Testis (tissue), 3 donors: Measurements from ENCODE around the gene LZTS2. TPM values are rescaled to one million over a fixed set of nuclear protein-coding genes. Genes with fewer than 3 reads are reported as not detected.
"Not testable (repeated sequence)": the region's sequence is repeated elsewhere in the genome, so short reads cannot be mapped to it uniquely, and the experiment has no call there.

Experiments
- DNase-seq: peaks from one replicate; pipeline ENCODE4 v3.0.0-alpha.2; 2019
- H3K27ac ChIP-seq, 2 donors: fragments of 200-600 bp; sonication (generic); one replicate each; pipeline ENCODE4 v1.5.1; 2019
- H3K27me3 ChIP-seq: fragments of 200-600 bp; sonication (generic); one replicate; pipeline ENCODE4 v1.5.1; 2019
- H3K36me3 ChIP-seq: fragments of 200-600 bp; sonication (generic); one replicate; pipeline ENCODE4 v1.5.1; 2017; ENCODE audit warnings: low read depth; ENCODE audit errors: missing control alignments
- H3K4me1 ChIP-seq: fragments of 200-600 bp; sonication (generic); one replicate; pipeline ENCODE4 v1.5.1; 2019
- H3K4me3 ChIP-seq, 2 donors: fragments of 200-600 bp; sonication (generic); one replicate each; pipeline ENCODE4 v1.5.1; 2017 to 2019
- H3K9me3 ChIP-seq: fragments of 200-600 bp; sonication (generic); one replicate; pipeline ENCODE4 v1.5.1; 2017
- CTCF ChIP-seq, 3 experiments: fragments of 450-650 bp in 2 of 3; fragments of 200-600 bp in 1 of 3; sonication (generic) in 1 of 3; IDR thresholded peaks; one replicate each; pipeline ENCODE4 v1.5.1; 2016 to 2019; ENCODE audit warnings: antibody characterized with exemption in 3 of 3, mild to moderate bottlenecking in 2 of 3, moderate library complexity in 1 of 3
- POLR2A ChIP-seq: fragments of 450-650 bp; IDR thresholded peaks from one replicate; pipeline ENCODE4 v1.6.1; 2017; ENCODE audit warnings: antibody characterized with exemption, mild to moderate bottlenecking, moderate library complexity
- WGBS, 2 donors: methylation state at CpG; one replicate each; pipeline ENCODE4 v1.1.5; 2018; 5-methylcytosine and 5-hydroxymethylcytosine counted together
- intact Hi-C: fragments of 100-400 bp; cut with DNase I; formaldehyde crosslinking; loops from one replicate; pipeline ENCODE4 v1.15.1; 2023; ENCODE audit warnings: low total_unique reads
- polyA plus RNA-seq: library from polyadenylated mRNA; stranded (reverse); fragments of 350-450 nt; fragmentation: Illumina TruSeq; extraction: RNeasy Lipid Tissue Mini Kit (QIAGEN cat#74804); gene quantifications from one replicate; pipeline ENCODE4 v1.2.3, GENCODE V29; 2014; ENCODE audit warnings: low read depth, low replicate concordance; ENCODE audit not compliant: insufficient read depth
- total RNA-seq, 2 donors: library from RNA; depleted of rRNA; stranded (reverse); fragments of >200 nt; gene quantifications; one replicate each; pipeline ENCODE4 v1.2.3, GENCODE V29; 2016

The LZTS2 gene
- total and polyA plus RNA-seq, 3 donors from 2014 or later = 65.9 to 158 (median 133) TPM

GRCh38 chr10:101033276-101033675 lies 33.7 kb downstream of the LZTS2 start:
- Histone ChIP-seq H3K27me3 (no peaks in the 10 kb centered on the region), H3K27ac (peak overlapping the region; percentile 93 to 98), H3K4me1 (peaks cover 11% of the 10 kb centered on the region), H3K36me3 (no peaks in the 10 kb centered on the region), H3K9me3 (no peaks in the 10 kb centered on the region), H3K4me3 (peak overlapping the region; percentile 72 to 73)
- TF ChIP-seq POLR2A (no peak), CTCF (IDR thresholded peaks at IDR 0.05) (no peak)
- DNase-seq = no peak
- 77 to 81% methylated on average over 3 of the region's 3 CpGs for WGBS, 2 donors
- intact Hi-C loops = no loop called here

GRCh38 chr10:101034404-101034803 lies 34.8 kb downstream of the LZTS2 start:
- intact Hi-C loops, H3K4me3 ChIP-seq, H3K36me3 ChIP-seq, H3K27ac ChIP-seq, H3K27me3 ChIP-seq, DNase-seq, H3K9me3 ChIP-seq: not testable (repeated sequence)
- 89 to 92% methylated on average over 4 of the region's 4 CpGs for WGBS, 2 donors
- peaks cover 11% of the 10 kb centered on the region for H3K4me1 ChIP-seq

- Histone ChIP-seq H3K4me1 (peaks cover 11% of the 10 kb centered on the region), H3K4me3 (no peak overlapping the region), H3K27ac (no peak overlapping the region), H3K27me3 (no peaks in the 10 kb centered on the region), H3K36me3 (no peaks in the 10 kb centered on the region), H3K9me3 (no peaks in the 10 kb centered on the region)
- WGBS, 2 donors = 96 to 100% methylated on average over 4 to 7 of the region's 7 CpGs
- intact Hi-C loops = no loop called here
- TF ChIP-seq CTCF (IDR thresholded peaks at IDR 0.05) (no peak), POLR2A (no peak)
- no peak for DNase-seq
Observed at GRCh38 chr10:101035314-101035713, 35.7 kb downstream of the LZTS2 start.

- Histone ChIP-seq H3K36me3 (no peaks in the 10 kb centered on the region), H3K27ac (no peak overlapping the region), H3K27me3 (no peaks in the 10 kb centered on the region), H3K4me1 (peaks cover 9% of the 10 kb centered on the region), H3K9me3 (no peaks in the 10 kb centered on the region), H3K4me3 (no peak overlapping the region)
- DNase-seq = no peak
- intact Hi-C loops = no loop called here
- WGBS, 2 donors = 87 to 88% methylated on average over 10 of the region's 10 CpGs
- TF ChIP-seq CTCF (IDR thresholded peaks at IDR 0.05) = no peak
- no peak for TF ChIP-seq POLR2A
Observed at GRCh38 chr10:101035916-101036702, 36.5 kb downstream of the LZTS2 start.

DNA sequence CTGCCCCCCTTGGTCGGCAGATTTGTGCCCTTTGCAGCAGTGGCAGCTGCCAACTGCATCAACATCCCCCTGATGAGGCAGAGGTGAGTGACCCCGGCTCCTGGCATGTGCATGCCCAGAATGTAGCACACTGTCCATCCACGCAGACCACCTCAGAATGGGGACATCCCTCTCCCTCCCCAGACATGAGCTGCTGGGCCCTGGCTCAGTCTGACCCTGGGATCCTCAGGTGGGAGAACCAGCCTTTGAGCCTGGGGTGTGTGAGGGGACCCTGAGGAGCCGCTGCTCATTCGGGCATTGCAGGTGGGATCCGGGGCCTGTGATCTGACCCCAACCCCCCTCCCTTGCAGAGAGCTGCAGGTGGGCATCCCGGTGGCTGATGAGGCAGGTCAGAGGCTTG lies 37.1 kb downstream of the LZTS2 start:
- Histone ChIP-seq H3K27me3 (no peaks in the 10 kb centered on the region), H3K36me3 (no peaks in the 10 kb centered on the region), H3K4me3 (no peak overlapping the region), H3K4me1 (peaks cover 13% of the 10 kb centered on the region), H3K27ac (no peak overlapping the region), H3K9me3 (no peaks in the 10 kb centered on the region)
- no peak for DNase-seq
- 72 to 77% methylated on average over 2 to 5 of the region's 7 CpGs for WGBS, 2 donors
- no peak for TF ChIP-seq CTCF (IDR thresholded peaks at IDR 0.05)
- TF ChIP-seq POLR2A = no peak
- intact Hi-C loops = no loop called here
